MCF 10A (cell line): Measurements from ENCODE around the gene KIF21B. TPM values are rescaled to one million over a fixed set of nuclear protein-coding genes. Genes with fewer than 3 reads are reported as not detected.

ENCODE experiments used
- BruUV-seq: library from RNA; stranded (reverse); fragments of 400-500 nt; replicated peaks from 2 replicates; lab custom pipeline; 2021; lab: Mats Ljungman, UMichigan
- CTCF ChIA-PET: fragments of 300-600 bp; sonication (Branson Sonifier 250); formaldehyde crosslinking; extraction: SDS; loops from one replicate; lab custom pipeline; 2021; ENCODE audit warnings: antibody characterized with exemption, inconsistent platforms; lab: Yijun Ruan, JAX
- POLR2A ChIA-PET: fragments of 300-600, 350-650 bp; sonication (Branson Sonifier 250); formaldehyde crosslinking; extraction: SDS; loops from one replicate; lab custom pipeline; 2020; ENCODE audit warnings: antibody characterized with exemption, inconsistent platforms; lab: Yijun Ruan, JAX
- DNase-seq: peaks from one replicate; pipeline ENCODE4 v3.0.0-alpha.2; 2018; ENCODE audit not compliant: unreplicated experiment
- H3K27ac Mint-ChIP-seq: one replicate; pipeline ENCODE4 v1.8.0; 2022; ENCODE audit warnings: mild to moderate bottlenecking, low read depth, mixed read lengths; ENCODE audit not compliant: unreplicated experiment
- H3K27me3 Mint-ChIP-seq: one replicate; pipeline ENCODE4 v1.8.0; 2022; ENCODE audit warnings: mixed read lengths; ENCODE audit not compliant: insufficient read depth, unreplicated experiment
- H3K36me3 Mint-ChIP-seq: one replicate; pipeline ENCODE4 v1.8.0; 2022; ENCODE audit warnings: mild to moderate bottlenecking, moderate library complexity, mixed read lengths; ENCODE audit not compliant: insufficient read depth, unreplicated experiment
- H3K4me1 Mint-ChIP-seq: one replicate; pipeline ENCODE4 v1.8.0; 2022; ENCODE audit warnings: mixed read lengths; ENCODE audit not compliant: insufficient read depth, unreplicated experiment
- H3K4me3 Mint-ChIP-seq: one replicate; pipeline ENCODE4 v1.8.0; 2022; ENCODE audit warnings: mild to moderate bottlenecking, moderate library complexity, mixed read lengths; ENCODE audit not compliant: unreplicated experiment
- H3K9me3 Mint-ChIP-seq: one replicate; pipeline ENCODE4 v1.8.0; 2022; ENCODE audit warnings: mixed read lengths; ENCODE audit not compliant: unreplicated experiment
- intact Hi-C: fragments of 100-400 bp; cut with micrococcal nuclease; formaldehyde crosslinking; loops from 2 replicates; pipeline ENCODE4 v1.14.1; 2022
- total RNA-seq: library from RNA; stranded (reverse); gene quantifications from 2 replicates; pipeline ENCODE4 v1.2.3, GENCODE V29; 2022
- TF ChIP-seq, protein P1 (sequence below): fragments of 200-600 bp; IDR thresholded peaks from one replicate; pipeline ENCODE4 v1.8.0; 2022; ENCODE audit warnings: antibody characterized with exemption, mild to moderate bottlenecking; ENCODE audit not compliant: unreplicated experiment

KIF21B gene
- total RNA-seq, 1 experiment from 2014 or later = 12.7 TPM

DNA sequence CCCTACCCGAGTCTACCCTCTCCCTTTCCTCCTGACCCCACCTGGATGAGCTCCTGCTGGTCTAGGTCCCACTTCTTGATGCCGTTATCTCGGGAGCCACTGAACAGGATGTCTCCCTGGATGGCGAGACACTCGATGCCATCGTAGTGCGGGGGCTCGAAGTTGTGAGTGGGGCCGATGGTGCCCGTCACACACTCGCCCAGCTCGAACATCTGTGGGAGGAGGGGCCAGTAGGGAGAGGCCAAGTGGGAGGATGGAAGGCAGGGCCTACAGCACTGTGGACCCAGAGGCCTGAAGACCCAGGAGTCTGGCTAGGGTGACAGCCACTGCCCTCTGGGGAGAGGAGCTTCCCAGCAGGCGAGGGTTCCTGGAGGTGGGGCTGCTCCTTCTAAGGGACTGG lies 48.1 kb downstream of the KIF21B start:
- intact Hi-C loops = no loop called here
- CTCF ChIA-PET = interaction anchor here (0.5 to 3.0 kb wide), 16 partner anchors 9 to 420 kb away, joined by 3 to 15 read pairs (median 3); no protein-coding TSS in a partner anchor
- Mint-ChIP-seq H3K4me1 (no peaks in the 10 kb centered on the region), H3K27me3 (no peaks in the 10 kb centered on the region), H3K9me3 (no peaks in the 10 kb centered on the region), H3K4me3 (no peak overlapping the region), H3K27ac (no peak overlapping the region), H3K36me3 (no peaks in the 10 kb centered on the region)
- TF ChIP-seq, protein P1, sequence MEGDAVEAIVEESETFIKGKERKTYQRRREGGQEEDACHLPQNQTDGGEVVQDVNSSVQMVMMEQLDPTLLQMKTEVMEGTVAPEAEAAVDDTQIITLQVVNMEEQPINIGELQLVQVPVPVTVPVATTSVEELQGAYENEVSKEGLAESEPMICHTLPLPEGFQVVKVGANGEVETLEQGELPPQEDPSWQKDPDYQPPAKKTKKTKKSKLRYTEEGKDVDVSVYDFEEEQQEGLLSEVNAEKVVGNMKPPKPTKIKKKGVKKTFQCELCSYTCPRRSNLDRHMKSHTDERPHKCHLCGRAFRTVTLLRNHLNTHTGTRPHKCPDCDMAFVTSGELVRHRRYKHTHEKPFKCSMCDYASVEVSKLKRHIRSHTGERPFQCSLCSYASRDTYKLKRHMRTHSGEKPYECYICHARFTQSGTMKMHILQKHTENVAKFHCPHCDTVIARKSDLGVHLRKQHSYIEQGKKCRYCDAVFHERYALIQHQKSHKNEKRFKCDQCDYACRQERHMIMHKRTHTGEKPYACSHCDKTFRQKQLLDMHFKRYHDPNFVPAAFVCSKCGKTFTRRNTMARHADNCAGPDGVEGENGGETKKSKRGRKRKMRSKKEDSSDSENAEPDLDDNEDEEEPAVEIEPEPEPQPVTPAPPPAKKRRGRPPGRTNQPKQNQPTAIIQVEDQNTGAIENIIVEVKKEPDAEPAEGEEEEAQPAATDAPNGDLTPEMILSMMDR = no peak
- no peak for DNase-seq
- no TSS peak for BruUV-seq
- POLR2A ChIA-PET = interaction anchor here (0.5 kb wide), 1 partner anchor 11 kb away, joined by 3 read pairs; no protein-coding TSS in a partner anchor

DNA sequence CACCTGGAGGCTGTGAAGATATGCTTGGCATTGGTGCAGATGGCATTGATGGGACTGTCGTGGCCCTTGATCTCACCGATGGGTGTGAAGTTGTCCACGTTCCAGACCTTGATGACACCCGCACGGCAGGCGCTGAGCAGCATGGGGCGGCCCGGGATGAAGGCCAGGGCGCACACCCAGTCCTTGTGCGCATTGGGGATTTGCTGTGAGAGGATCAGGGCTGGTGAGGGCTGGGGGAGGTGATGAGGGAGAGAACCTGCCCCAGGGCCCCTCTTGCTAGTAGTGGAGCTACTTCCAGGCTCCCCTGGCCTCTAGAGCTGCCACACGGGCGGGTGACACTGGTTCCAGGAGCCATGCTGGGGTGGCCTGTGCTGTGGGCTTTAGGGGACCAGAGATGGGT lies 48.8 kb downstream of the KIF21B start:
- no TSS peak for BruUV-seq
- TF ChIP-seq, protein P1 = no peak
- DNase-seq = no peak
- H3K27me3 Mint-ChIP-seq = no peaks in the 10 kb centered on the region
- H3K4me1 Mint-ChIP-seq = peaks cover 2% of the 10 kb centered on the region
- H3K4me3 Mint-ChIP-seq = no peak overlapping the region
- no peak overlapping the region for H3K27ac Mint-ChIP-seq
- intact Hi-C loops = loop anchor here (5.0 kb wide), 1 partner anchor 352 kb away; the partner anchor contains the start of gene KIF14
- no peaks in the 10 kb centered on the region for H3K36me3 Mint-ChIP-seq
- no peaks in the 10 kb centered on the region for H3K9me3 Mint-ChIP-seq
- POLR2A ChIA-PET = no interaction called here
- CTCF ChIA-PET = interaction anchor here (0.6 to 3.0 kb wide), 10 partner anchors 10 to 421 kb away, joined by 3 to 15 read pairs (median 4); no protein-coding TSS in a partner anchor

DNA sequence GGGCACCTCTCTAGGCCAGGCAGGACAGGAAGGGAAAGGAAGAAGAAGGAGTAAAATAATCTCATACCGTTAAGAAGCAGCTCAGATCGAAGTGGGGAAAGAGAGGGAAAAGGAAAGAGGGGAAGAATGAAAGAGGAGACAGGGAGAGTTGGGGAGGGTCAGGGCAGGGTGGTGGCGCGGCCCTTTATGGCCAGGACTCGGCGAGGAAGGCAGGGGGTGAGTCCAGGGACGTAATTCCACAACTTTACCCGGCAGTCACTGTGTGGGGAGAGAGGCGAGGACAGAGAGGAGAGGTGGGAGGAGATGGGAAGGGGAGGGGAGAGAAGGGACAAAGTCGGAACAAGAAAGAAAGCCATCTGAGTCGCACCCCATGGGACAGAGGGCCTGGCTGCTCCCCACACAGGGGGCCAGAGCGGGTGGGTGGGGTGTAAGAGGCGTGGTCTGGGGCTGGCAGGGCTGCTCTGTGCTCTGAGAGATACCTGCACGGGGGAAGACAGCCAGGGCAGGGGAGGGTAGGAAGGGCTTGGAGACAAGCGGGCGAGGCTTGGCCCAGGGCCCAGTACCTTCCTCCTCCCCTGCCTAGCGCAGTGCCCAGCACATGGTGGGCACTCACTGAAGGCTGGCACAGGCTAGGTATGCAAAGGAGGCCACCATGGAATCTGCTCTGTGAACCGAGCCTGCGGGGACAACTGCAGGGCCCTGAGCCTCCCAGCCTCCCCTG lies 49.4 kb downstream of the KIF21B start:
- TF ChIP-seq, protein P1 = no peak
- ChIA-PET POLR2A (no interaction called here), CTCF (interaction anchor here (0.7 to 4.7 kb wide), 18 partner anchors 9 to 415 kb away, joined by 3 to 117 read pairs (median 14); partner anchors contain the start of genes CACNA1S and KIF21B)
- intact Hi-C loops = loop anchor here (2.0 to 5.0 kb wide), 2 partner anchors 83 to 352 kb away; partner anchors contain the start of gene KIF14
- H3K27ac Mint-ChIP-seq = no peak overlapping the region
- BruUV-seq = no TSS peak
- peaks cover 6% of the 10 kb centered on the region for H3K4me1 Mint-ChIP-seq
- H3K4me3 Mint-ChIP-seq = no peak overlapping the region
- no peaks in the 10 kb centered on the region for H3K27me3 Mint-ChIP-seq
- DNase-seq = no peak
- no peaks in the 10 kb centered on the region for H3K9me3 Mint-ChIP-seq
- no peaks in the 10 kb centered on the region for H3K36me3 Mint-ChIP-seq

DNA sequence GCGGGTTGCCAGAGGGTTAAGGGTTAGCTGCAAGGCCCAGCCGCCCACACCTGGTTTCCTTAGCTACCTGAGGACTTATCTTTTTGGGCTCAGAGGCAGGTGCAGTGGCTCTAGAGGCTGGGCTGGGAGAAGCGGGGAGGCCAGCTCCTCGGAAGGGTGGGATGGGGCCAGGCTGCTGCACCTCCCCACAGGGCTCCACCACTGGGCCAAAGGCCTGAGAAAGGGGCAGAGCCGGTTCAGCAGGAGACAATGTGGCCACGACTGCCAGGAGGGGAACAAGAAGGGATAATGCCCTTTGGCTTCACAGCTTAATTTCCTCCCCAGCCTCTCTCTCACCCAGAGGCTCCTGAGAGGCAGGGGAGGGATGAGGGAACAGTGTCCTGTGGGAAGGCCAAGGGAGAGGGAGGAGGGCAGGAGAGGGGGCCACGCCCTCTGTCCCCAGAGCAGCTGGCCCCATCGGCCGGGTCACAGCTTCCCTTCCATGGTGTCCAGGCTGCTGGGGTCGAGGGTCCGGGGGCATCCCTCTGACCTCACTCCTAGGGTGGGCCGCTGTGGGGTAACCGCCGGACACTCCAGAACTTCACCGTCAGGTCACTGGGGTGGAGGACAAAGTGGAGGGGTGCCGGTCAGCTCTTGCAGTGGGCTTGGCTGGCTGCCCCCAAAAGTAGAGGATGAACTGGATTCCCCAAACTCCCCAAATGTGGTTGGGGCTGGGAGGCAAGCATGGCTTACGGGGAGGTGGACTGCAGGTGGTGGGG lies 50.4 kb downstream of the KIF21B start:
- no peaks in the 10 kb centered on the region for H3K9me3 Mint-ChIP-seq
- BruUV-seq = no TSS peak
- TF ChIP-seq, protein P1 = no peak
- intact Hi-C loops = loop anchor here (1.0 to 5.0 kb wide), 5 partner anchors 70 to 351 kb away; partner anchors contain the start of gene KIF14
- no peak overlapping the region for H3K4me3 Mint-ChIP-seq
- peaks cover 12% of the 10 kb centered on the region for H3K4me1 Mint-ChIP-seq
- no peaks in the 10 kb centered on the region for H3K27me3 Mint-ChIP-seq
- H3K27ac Mint-ChIP-seq = no peak overlapping the region
- DNase-seq = no peak
- ChIA-PET POLR2A (interaction anchor here (0.6 to 2.1 kb wide), 3 partner anchors 8 to 69 kb away, joined by 3 to 7 read pairs (median 3); no protein-coding TSS in a partner anchor), CTCF (interaction anchor here (0.5 to 4.7 kb wide), 85 partner anchors 10 to 1481 kb away, joined by 3 to 117 read pairs (median 5); partner anchors contain the start of genes CACNA1S, IGFN1, INAVA and KIF21B)
- H3K36me3 Mint-ChIP-seq = no peaks in the 10 kb centered on the region
